AG04450 (cell line): ENCODE results near the gene CDKN2AIP. TPM values are rescaled to one million over a fixed set of nuclear protein-coding genes. Genes with fewer than 3 reads are reported as not detected.

Source experiments
- CTCF ChIA-PET: fragments of 300-600, 350-600 bp; formaldehyde crosslinking; extraction: SDS; loops from one replicate; lab custom pipeline; 2022; ENCODE audit warnings: antibody characterized with exemption, inconsistent platforms; lab: Charles Lee
- POLR2A ChIA-PET: fragments of 350-600 bp; formaldehyde crosslinking; extraction: SDS; loops from one replicate; lab custom pipeline; 2021; ENCODE audit warnings: antibody characterized with exemption, inconsistent platforms; lab: Yijun Ruan, JAX
- DNase-seq: peaks from one replicate; pipeline ENCODE4 v3.0.0-alpha.2; 2011; ENCODE audit warnings: low read depth, low spot score
- H3K27ac ChIP-seq: one replicate; pipeline ENCODE4 v1.5.1; 2012; ENCODE audit warnings: low read depth, low read length, control low read depth
- H3K27me3 ChIP-seq: one replicate; pipeline ENCODE4 v1.6.0; 2012; ENCODE audit warnings: low read length; ENCODE audit not compliant: control insufficient read depth, insufficient read depth
- H3K4me3 ChIP-seq: 2 replicates; pipeline ENCODE4 v1.5.1; 2011; ENCODE audit warnings: mild to moderate bottlenecking, low read depth, low read length, control low read depth
- H3K9me3 ChIP-seq: 2 replicates; pipeline ENCODE4 v1.5.1; 2012; ENCODE audit warnings: low read length; ENCODE audit not compliant: control insufficient read depth, insufficient read depth
- polyA plus RNA-seq: library from polyadenylated mRNA; depleted of rRNA; stranded (reverse); fragments of >200 nt; gene quantifications from 2 replicates; pipeline ENCODE4 v1.2.3, GENCODE V29; 2011
- TF ChIP-seq, protein P1 (sequence below): IDR thresholded peaks from 2 replicates; pipeline ENCODE4 v1.5.1; 2011; ENCODE audit warnings: low read depth, low read length, control low read depth, inconsistent platforms

The CDKN2AIP gene
- polyA plus RNA-seq, 1 experiment, result 15.7 TPM

DNA sequence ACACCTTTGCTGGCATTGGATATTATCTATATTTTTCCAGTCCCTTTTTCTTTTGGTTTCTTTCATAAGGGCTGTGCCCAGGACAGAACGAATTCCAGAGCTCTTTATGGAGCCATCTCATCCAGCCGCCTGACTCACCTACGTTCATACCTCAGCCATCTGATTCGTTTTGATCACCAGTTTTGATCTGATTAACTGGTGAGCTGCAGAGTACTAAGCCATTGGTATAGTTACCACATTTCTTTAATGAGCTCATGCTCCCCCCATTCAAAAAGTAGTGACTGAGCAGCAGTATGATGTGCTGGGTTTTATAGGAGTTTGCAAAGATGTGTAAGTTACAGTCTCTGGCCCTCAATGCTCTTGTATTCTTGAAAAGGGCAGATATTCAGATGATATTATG lies 43.0 kb upstream of the CDKN2AIP start:
- TF ChIP-seq, protein P1, sequence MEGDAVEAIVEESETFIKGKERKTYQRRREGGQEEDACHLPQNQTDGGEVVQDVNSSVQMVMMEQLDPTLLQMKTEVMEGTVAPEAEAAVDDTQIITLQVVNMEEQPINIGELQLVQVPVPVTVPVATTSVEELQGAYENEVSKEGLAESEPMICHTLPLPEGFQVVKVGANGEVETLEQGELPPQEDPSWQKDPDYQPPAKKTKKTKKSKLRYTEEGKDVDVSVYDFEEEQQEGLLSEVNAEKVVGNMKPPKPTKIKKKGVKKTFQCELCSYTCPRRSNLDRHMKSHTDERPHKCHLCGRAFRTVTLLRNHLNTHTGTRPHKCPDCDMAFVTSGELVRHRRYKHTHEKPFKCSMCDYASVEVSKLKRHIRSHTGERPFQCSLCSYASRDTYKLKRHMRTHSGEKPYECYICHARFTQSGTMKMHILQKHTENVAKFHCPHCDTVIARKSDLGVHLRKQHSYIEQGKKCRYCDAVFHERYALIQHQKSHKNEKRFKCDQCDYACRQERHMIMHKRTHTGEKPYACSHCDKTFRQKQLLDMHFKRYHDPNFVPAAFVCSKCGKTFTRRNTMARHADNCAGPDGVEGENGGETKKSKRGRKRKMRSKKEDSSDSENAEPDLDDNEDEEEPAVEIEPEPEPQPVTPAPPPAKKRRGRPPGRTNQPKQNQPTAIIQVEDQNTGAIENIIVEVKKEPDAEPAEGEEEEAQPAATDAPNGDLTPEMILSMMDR, result no peak
- Histone ChIP-seq H3K27ac (no peak overlapping the region), H3K9me3 (no peaks in the 10 kb centered on the region; the same call in 1 of the 2 replicates), H3K27me3 (no peaks in the 10 kb centered on the region), H3K4me3 (no peak overlapping the region)
- DNase-seq, result no peak
- ChIA-PET CTCF (interaction anchor here (1.4 to 2.9 kb wide), 2 partner anchors 139 to 463 kb away, joined by 3 to 9 read pairs; no protein-coding TSS in a partner anchor), POLR2A (no interaction called here)

DNA sequence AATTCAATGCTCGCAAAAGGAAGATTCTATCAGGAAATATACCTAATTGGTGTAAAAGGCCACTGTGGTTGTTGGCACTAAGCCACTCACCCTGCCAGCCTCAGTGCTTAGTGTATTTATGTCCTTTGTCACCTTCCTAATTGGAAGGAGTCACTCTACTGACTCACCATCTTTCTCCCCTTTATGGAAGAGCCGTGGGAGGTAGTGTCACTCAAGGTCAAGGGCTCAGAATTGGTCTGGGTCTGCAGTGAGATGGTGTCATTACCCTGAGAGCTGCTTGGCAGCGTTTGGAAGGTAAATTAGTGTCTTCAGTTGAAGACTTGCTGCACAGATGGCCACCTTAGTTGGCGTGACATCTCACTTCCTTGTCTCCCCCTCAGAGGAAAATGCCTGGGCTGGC lies 41.7 kb upstream of the CDKN2AIP start:
- POLR2A ChIA-PET, result no interaction called here
- Histone ChIP-seq H3K27ac (no peak overlapping the region), H3K4me3 (no peak overlapping the region), H3K9me3 (no peaks in the 10 kb centered on the region; the same call in 1 of the 2 replicates), H3K27me3 (no peaks in the 10 kb centered on the region)
- CTCF ChIA-PET, result interaction anchor here (1.4 to 2.9 kb wide), 2 partner anchors 140 to 465 kb away, joined by 3 to 9 read pairs; no protein-coding TSS in a partner anchor
- DNase-seq, result no peak
- TF ChIP-seq, protein P1, result no peak

DNA sequence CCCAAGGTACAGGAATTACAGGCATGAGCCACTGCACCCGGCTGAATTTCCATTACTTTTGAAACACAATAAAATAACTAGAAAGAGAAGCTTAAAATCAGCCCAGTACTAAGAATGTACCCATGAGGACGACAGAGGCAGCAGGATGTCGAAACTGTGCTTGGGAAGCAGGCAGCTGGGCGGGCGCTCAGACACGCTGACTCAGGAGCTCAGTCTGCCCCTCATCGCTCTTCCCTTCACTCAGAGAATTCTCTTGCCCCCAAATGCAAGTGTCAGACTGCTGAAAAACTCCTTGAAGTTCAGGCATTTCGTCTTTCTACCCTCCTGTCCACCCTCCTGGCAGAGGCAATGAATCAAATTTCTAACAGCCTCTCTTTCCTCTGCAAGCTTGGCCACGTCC lies 41.0 kb upstream of the CDKN2AIP start:
- Histone ChIP-seq H3K27ac (no peak overlapping the region), H3K27me3 (no peaks in the 10 kb centered on the region), H3K4me3 (no peak overlapping the region), H3K9me3 (no peaks in the 10 kb centered on the region; the same call in 1 of the 2 replicates)
- ChIA-PET CTCF (interaction anchor here (2.9 kb wide), 1 partner anchor 466 kb away, joined by 9 read pairs; no protein-coding TSS in a partner anchor), POLR2A (no interaction called here)
- TF ChIP-seq, protein P1, result no peak
- DNase-seq, result no peak

DNA sequence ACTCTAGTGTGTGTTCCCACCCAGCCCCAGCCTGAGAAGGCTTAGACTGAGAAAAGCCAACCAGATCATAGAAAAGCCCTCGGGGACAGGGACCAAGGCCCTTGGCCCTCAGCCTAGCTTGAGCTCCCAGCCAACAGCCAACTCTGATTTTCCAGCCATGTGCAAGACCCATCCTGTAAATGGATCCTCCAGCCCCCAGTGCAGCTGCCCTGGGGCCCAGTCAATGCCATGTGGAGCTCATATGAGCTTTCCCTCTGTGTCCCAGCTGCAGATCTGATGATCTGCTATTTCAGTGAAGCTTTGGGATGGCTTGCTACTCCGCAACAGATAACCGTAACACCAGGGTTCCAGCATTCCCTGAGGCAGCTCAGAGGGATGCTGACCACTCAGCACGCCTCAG lies 40.5 kb upstream of the CDKN2AIP start:
- ChIA-PET CTCF (interaction anchor here (2.9 kb wide), 1 partner anchor 466 kb away, joined by 9 read pairs; no protein-coding TSS in a partner anchor), POLR2A (no interaction called here)
- Histone ChIP-seq H3K4me3 (no peak overlapping the region), H3K27ac (no peak overlapping the region), H3K27me3 (no peaks in the 10 kb centered on the region), H3K9me3 (no peaks in the 10 kb centered on the region; the same call in 1 of the 2 replicates)
- DNase-seq, result no peak
- TF ChIP-seq, protein P1, result no peak

DNA sequence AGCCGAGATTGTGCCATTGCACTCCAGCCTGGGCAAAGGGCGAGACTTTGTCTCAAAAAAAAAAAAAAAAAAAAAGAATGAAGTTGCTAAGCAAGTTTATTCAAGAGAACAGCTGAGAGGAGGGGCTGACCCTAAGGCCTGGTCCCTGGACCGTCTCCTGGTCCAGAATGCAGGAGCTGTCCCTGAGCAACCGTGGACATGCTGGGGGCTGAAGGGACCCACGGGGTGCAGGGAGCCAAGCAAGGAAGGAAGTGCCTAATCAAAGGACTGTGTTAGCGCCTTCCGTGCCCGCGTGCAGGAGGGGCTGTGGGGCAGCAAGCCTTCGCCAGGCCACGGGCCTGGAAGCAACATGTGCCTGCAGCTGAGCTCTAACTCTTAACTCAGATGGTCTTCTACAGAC lies 39.1 kb upstream of the CDKN2AIP start:
- Histone ChIP-seq H3K9me3 (no peaks in the 10 kb centered on the region; the same call in 1 of the 2 replicates), H3K4me3 (no peak overlapping the region), H3K27ac (no peak overlapping the region), H3K27me3 (no peaks in the 10 kb centered on the region)
- ChIA-PET POLR2A (interaction anchor here (0.7 kb wide), 1 partner anchor 748 kb away, joined by 6 read pairs; no protein-coding TSS in a partner anchor), CTCF (interaction anchor here (0.7 kb wide), 1 partner anchor 482 kb away, joined by 3 read pairs; no protein-coding TSS in a partner anchor)
- TF ChIP-seq, protein P1, result no peak
- no peak for DNase-seq
